Left renal cortex interstitium (tissue), 4 donors: ENCODE data around the gene TSC22D1. TPM values are rescaled to one million over a fixed set of nuclear protein-coding genes. Genes with fewer than 3 reads are reported as not detected.
"Not testable (repeated sequence)": the region's sequence is repeated elsewhere in the genome, so short reads cannot be mapped to it uniquely, and the experiment has no call there.

Experiments used
- DNase-seq, 4 donors: peaks; one replicate each; pipeline ENCODE4 v3.0.0-alpha.2; 2013; ENCODE audit warnings: low read depth in 4 of 4, low spot score in 2 of 4, missing footprints in 1 of 4
- polyA plus RNA-seq, 4 donors: library from polyadenylated mRNA; unstranded; fragments of 120-200 nt; gene quantifications; one replicate each; pipeline ENCODE4 v1.2.1, GENCODE V29; 2013; ENCODE audit not compliant: insufficient read length in 4 of 4

TSC22D1 gene
- polyA plus RNA-seq, 4 donors: 212 to 245 (median 236) TPM

DNA sequence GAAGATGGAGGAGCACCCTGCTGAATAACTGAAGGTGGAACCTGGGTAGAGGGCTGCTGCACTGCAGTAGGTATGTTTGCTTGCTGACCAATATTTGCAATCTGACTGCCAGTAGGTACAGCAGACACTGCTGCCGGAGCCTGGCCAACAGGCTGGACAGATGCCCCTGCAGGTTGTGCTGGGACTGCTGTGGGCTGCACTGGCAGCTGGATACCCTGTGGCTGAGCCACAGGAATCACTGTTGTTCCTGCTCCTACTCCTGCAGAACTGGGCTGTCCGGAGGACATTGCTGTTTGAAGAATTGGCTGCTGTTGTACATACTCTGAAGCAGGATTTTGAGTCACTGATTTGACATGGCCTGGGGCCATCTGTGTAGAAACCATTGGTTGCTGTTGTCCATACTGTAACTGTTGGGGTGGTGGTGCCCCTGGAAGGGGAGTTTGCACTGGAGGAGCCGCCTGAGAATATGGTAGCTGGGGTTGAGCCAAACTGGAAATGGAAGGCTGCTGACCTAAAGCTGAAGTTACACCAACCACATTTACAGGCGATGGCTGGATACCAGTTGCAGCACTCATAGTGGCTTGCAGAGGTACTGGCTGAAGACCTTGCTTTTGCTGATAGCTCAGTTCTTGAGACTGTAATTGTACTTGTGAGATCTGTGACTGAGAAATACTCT, 2.2 kb downstream of the TSC22D1 start:
- DNase-seq: no peak

DNA sequence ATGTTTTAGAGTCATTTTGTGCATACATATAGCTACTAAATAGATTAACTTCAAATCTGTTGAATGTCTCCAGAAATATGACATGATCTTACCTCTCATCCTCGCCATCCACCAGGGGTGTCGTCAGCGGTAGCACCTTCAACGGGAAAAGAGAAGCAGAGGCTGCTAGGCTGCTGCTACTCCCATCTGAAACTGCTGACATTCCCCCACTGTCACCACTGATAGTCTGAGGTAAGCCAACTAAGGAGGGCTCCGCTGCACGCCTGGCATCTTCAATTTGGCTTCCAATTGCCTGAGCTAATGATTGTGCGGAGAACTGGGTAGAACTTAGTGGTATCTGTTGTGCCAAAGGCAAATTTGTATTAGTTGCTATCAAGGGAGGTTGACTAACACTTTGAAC, 3.1 kb downstream of the TSC22D1 start:
- DNase-seq: no peak

DNA sequence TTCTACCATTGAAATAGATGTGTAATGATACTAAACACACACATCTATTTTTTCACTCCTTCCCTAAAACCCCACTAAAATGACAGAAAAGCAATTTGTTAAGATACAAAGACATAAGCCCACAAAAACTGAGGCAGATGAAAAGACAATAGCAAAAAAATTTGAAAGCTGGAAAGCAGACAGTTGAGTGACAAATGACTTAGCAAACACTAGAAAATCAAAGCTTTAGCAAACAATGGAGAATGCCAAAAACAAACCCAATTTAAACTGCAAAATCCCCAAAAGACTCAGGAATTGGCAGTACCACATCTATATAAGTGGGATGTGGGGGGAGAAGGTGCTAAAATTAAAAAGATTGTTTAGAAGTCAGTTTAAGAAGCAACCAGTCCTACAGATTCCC, 9.5 kb downstream of the TSC22D1 start:
- DNase-seq: no peak

DNA sequence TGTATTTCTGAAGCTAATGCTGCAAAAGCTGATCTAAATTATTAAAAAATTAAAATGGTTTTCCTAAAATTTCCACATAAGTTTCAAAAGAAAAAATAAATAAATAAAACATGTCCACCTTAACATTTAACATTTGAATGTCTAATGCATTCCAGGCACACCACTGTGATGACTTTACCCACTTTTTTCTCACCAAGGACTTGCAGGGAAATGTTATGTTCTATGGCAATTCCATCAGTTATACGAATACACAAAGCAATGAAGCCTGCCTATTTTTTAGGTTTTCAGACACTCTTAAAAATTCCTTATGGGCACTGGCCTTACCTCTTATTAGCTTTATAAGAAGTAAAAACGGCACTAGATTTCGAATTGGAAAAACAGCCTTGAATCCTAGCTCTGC, 10.2 kb downstream of the TSC22D1 start:
- DNase-seq: no peak

DNA sequence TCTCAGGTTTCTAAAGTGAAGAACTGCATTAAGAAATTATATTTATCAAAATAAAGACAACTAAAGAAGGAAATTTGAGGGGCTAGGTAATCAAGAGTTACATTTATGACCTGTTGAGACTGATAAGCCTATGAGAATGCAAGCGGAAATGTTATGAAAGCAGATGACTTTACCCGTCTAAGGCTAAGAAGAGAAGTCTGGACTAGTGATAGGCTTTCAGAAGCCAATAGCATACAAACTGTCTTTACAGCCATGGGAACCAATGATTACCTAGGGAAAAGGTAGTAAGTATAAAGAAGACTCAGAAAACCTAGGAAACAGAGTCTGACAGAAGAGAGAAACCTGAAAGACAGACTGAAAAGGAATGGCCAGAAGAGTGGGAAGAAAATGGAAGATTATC, 11.2 kb downstream of the TSC22D1 start:
- no peak for DNase-seq

DNA sequence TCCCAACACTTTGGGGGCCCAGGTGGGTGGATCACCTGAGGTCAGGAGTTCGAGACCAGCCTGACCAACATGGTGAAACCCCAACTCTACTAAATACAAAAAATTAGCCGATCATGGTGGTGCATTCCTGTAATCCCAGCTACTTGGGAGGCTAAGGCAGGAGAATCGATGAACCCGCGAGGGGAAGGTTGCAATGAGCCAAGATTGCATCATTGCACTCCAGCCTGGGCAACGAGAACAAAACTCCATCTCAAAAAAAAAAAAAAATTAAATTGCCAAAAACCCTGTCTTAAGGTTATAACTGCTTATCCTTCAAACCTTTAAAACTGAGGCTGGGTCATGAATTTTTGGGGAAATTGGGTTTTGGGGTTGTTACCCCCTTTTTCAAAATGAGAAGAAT, 13.3 kb downstream of the TSC22D1 start:
- not testable (repeated sequence) for DNase-seq

DNA sequence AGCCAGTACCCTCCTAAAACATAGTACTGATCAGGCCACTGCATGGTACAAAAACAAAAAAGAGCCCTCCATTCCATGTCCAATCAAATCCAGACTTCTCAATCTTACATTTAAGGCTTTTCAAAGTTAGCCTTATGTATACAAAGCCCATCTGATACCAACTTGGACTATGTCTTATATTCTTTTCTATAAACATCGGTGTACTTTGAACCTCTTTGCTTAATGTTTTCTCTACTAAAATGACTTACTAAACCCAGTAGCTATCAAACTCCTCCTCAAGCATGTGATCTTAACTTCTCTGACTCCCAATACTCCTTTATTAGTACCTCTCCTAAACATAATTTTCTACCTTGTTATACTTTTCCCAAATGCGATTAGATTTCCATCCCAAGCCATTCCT, 14.8 kb downstream of the TSC22D1 start:
- DNase-seq: no peak

DNA sequence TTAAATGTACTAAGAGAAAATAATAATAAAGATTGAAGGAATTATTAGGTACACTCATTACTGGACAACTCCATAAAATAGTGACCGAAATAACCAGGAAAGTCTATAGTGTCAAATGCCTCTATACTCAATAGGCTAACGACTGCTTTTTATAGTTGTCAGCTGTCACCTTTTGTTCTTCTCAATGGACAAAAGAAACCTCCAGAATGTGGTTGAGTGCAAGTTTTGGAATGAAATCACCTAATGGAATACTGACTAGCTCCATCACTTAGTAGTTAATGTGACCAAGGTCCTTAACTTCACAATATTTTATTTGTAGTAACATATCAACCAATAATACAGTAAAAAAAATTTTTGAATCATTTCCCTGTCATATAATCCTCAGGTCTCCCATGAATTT, 18.1 kb downstream of the TSC22D1 start:
- no peak for DNase-seq

DNA sequence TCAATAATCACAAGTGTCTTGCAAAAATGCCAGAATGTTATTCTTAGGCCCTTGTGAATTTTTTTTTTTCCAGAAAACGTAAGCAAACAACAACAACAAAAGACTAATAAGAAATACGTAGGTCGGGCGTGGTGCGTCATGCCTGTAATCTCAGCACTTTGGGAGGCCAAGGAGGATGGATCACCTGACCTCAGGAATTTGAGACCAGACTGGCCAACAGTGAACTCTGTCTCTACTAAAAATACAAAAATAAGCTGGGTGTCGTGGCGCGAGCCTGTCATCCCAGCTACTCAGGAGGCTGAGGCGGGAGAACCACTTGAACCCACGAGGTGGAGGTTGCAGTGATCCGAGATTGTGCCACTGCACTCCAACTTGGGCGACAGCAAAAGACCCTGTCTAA, 20.9 kb downstream of the TSC22D1 start:
- no peak for DNase-seq

DNA sequence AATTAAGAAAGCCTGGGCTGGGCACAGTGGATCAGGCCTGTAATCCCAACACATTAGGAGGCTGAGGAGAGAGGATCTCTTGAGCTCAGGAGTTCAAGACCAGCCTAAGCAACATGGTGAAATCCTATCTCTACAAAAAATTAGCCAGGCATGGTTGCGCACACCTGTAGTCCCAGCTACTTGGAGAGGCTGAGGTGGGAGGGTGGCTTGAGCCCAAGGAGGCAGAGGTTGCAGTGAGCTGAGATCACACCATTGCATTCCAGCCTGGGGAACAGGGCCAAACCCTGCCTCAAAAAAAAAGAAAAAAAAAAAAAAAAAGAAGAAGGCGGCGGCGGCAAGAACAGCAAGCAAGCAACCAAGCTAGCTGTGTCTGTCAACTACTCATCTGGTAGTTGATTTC, 26.7 kb downstream of the TSC22D1 start:
- DNase-seq: no peak

DNA sequence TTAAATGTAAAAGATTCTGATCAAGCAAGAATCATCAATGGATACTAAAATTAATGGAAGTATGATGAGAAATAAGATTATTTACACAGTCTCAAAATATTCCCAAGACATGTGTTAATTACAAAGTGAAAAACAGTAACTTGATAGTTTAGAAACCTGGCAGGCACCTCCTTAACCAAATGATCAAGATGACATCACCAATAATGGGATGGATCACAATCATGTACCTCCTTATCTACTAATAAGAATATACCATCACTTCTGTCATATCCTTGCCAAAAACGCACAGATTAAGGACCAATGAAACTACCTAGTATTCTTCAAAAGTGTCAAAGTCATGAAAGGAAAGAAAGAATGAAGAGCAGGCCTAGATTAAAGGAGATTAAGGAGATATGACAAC, 30.0 kb downstream of the TSC22D1 start:
- no peak for DNase-seq

DNA sequence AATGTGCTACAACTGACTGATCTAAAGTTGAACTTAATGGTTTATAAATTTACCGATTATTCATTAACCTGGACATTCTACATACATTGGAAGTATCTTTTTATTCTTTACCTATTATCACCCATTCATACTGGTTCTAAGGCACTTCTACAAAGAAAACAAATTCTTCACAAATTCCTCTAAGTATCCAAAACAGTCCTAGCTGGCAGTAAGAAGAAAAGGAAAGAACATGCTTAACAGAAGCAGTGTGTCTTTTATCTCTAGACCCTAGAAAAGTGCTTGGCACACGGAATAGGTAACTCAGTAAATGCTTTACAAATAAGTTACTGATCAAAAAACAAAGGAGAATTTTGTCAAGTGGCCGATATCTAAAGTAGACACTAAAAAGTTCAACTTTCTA, 32.8 kb downstream of the TSC22D1 start:
- DNase-seq: peak in 2 of 4 donors; percentile 1 to 17

DNA sequence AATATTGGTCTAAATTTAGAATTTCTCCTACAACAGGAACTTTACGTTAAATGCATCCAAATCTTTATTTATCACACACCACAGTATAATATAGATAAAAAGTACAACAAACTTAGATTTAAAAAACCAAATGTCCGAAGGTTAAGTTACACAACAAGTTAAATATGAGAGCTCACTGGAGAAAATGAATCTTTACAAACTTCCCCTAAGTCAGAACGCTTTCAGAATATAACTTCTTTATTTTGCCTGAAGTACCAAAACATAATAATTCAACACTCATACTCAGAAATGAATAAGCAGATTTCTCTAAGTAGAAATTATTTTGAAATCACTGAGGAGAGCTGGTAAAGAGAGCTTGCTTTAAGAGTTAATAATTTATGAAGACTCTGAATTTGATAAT, 33.8 kb downstream of the TSC22D1 start:
- no peak for DNase-seq

DNA sequence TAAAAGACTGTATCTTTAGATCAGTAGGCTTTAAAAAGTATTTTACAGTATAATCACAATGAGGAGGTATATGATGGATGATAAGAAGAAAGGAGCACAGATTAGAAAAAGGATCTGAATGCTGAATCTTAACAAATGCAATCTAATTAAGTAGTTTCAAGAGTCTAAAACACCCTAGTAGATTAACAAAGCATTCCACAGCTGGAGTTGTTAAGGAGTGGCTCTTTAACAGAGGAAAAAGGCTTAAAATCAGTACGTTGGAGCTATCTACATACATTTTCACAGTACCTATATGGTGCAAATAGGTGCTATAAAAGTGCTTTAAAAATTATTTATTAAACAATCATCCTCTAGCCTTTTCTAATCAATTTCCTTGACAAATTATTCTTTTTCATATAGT, 34.5 kb downstream of the TSC22D1 start:
- no peak for DNase-seq

DNA sequence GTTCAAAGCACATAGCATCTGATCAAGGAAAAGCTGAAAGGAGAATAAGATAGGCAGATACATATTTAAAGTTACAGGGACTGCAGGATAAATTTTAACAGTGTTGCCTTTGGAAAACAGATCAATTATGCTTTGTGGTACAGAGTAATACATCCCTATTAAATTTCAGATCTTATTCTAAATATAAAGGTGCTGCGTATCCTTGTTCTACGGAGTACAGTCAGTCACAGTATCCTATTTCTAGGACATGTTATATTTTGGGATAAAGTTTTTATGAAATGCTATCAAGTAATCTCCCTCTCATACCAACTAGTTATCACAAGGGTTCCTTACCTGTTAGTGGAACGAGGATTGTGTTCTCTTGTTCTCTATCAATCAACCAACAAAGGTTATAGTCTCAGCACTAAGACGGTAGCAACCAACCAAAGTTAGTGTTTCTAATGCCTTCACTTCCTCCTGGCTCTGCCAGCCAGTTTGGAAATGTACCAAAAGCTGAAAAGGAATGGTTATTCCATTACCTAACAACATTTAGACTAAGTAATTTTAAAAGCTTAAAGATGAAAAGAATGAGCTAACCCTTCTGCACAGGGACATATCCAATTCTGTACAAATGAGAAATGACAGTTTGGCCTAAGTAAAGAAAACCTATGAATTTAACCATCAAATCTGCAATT, 35.2 kb downstream of the TSC22D1 start:
- no peak for DNase-seq

DNA sequence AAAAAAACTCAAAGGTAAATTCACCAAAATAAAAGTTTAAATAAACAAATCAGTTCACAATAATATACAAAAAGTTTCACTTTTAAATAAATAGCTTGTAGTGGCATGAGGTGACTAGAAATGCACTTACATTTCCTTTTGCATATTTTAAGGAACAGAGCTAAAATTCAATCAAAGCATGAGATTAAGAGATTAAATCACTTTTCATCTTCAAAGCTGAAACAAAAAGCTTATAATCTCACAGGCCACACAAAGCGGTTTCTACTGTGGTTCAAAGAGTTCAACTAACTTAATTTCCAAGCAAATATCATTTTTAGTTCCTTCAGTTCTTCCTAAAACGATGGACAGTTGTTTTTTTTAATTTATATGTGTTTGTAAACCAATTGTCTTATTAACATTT, 38.9 kb downstream of the TSC22D1 start:
- DNase-seq: no peak

DNA sequence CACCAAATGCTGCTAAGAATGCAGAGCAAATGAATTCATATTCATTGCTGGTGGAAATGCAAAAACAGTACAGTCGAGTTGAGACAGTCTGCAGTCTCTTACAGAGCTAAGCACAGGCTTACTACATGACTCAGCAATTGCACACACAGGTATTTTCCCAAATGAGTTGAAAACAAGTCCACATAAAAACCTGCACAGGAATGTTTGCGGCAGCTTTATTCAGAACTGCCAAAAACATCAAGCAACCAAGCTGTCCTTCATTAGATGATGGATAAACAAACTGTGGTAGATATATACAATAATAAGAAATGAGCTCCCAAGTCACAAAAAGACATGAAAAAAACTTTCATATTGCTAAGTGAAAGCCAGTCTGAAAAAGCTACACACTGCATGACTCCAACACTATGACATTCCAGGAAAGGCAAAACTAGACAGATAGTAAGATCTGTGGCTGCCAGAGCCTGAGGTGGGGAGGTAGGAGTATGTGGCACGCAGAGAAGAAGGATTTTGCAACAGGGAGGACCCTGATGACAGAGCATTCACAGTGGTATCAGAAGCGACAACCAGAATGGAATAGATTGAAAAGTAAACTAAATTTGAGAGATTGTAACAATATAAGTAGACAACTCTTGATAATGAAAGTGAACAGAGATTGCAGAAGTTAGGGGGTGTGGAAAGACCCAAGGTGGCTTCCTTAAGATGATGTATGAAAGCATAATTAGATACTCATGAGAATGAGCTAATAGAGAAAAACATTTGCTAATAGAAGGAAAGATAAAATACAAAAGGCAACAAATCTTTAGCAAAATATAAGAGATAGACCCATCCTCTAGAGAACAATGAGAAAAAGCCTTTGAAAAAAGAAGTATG, 52.7 kb downstream of the TSC22D1 start:
- DNase-seq: no peak

DNA sequence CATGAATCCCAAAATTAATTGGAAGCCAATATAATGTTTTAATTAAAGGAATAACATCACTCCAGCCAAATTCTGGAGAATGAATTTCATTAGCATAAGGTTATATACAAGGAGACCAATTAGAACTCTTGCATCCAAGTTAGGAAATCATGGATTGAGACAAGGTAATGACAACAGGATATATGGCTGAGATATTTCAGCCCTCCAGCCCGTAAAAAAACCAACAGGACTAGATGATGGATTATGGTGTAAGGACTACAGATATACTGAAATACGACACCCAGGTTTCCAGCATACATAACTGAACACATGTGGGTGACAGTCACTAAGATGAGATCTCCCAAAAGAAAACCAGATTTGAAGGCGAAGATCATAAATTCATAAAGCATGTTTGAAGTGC, 56.5 kb downstream of the TSC22D1 start:
- DNase-seq: no peak

DNA sequence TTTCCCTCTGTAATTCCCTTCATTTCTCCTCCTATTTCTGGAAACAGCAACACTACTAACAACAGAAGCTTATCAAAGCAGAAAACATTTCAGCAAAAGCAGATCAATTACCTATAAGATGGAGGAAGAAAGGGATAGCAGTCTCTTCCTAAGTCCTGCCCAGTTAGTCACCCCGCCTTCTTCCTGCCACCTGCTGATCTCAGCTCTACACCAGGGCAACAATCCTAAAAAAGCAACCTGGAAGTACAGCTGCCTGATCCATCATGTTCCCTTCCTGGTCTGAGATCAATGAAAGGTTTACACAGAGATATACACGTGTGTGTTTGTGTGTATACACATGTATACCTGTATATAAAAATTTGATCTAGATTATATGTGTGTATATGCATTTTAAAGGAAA, 59.4 kb downstream of the TSC22D1 start:
- no peak for DNase-seq

DNA sequence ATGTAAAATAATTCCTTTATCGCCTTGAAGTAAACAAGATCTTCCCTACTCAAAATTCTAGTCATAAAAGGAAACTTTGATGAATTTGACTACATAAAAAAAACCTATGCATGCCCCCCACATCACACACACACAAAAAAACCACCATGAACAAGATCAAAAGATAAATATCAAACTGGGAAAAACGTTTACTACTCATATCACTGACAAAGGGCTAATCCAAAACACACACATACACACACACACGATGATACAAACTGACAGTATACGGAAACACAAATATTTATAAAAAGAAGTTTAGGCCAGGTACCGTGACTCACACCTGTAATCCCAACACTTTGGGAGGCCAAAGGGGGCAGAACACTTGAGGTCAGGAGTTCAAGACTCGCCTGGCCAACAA, 61.9 kb downstream of the TSC22D1 start:
- DNase-seq: no peak

DNA sequence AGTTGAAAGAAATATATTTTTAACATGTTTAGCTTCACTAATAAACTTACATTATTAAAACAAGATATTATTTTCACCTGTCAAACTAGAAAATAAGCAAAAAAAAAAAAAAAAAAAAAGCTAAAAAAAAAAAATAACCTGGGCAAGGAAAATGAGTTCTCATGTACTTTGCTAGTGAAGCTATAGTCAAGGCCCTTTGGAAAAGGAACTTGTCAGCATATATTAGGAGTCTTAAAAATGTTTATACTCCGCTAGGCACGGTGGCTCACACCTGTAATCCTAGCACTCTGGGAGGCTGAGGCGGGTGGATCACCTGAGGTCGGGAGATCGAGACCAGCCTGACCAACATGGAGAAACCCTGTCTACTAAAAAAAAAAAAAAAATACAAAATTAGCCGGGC, 66.3 kb downstream of the TSC22D1 start:
- DNase-seq: not testable (repeated sequence)
